Neural cell (in vitro differentiated cells): Measurements from ENCODE around the gene ANKS1B. TPM values are rescaled to one million over a fixed set of nuclear protein-coding genes. Genes with fewer than 3 reads are reported as not detected.

Source experiments
- H2AFZ ChIP-seq: fragments of 200-600, 300-800 bp; sonication (generic), shearing (Covaris generic); 2 replicates; pipeline ENCODE4 v1.6.0; 2014; ENCODE audit warnings: low read depth, mild to moderate bottlenecking, antibody characterized with exemption, low read length, moderate library complexity
- H3F3A ChIP-seq: fragments of 200-600 bp; shearing (Covaris generic); 2 replicates; pipeline ENCODE4 v1.6.1; 2016; ENCODE audit warnings: mild to moderate bottlenecking, moderate library complexity, mixed read lengths, antibody characterized with exemption, low read length; ENCODE audit not compliant: insufficient read depth, poor library complexity, severe bottlenecking
- H3K27ac ChIP-seq: fragments of 200-600, 300-800 bp; sonication (generic), shearing (Covaris generic); 2 replicates; pipeline ENCODE4 v1.5.1; 2014; ENCODE audit warnings: mild to moderate bottlenecking, low read length, moderate library complexity
- H3K27me3 ChIP-seq: fragments of 300-800, 200-600 bp; sonication (generic), shearing (Covaris generic); 2 replicates; pipeline ENCODE4 v1.6.0; 2014; ENCODE audit warnings: mild to moderate bottlenecking, low read depth, low read length, moderate library complexity; ENCODE audit not compliant: insufficient read depth
- H3K36me3 ChIP-seq: fragments of 300-800, 200-600 bp; sonication (generic), shearing (Covaris generic); 2 replicates; pipeline ENCODE4 v1.5.1; 2014; ENCODE audit warnings: mild to moderate bottlenecking, antibody characterized with exemption, low read length, moderate library complexity; ENCODE audit not compliant: insufficient read depth
- H3K4me2 ChIP-seq: fragments of 300-800, 200-600 bp; sonication (generic), shearing (Covaris generic); 2 replicates; pipeline ENCODE4 v1.6.0; 2014; ENCODE audit warnings: mild to moderate bottlenecking, low read length
- H3K4me3 ChIP-seq: fragments of 300-800, 200-600 bp; sonication (generic), shearing (Covaris generic); 2 replicates; pipeline ENCODE4 v1.5.1; 2014; ENCODE audit warnings: mild to moderate bottlenecking, low read length, moderate library complexity
- H3K79me2 ChIP-seq: fragments of 200-600 bp; shearing (Covaris generic); replicated peaks from 2 replicates; pipeline ENCODE4 v1.6.0; 2014; ENCODE audit warnings: mild to moderate bottlenecking, low read length, moderate library complexity; ENCODE audit not compliant: insufficient read depth
- H3K9ac ChIP-seq: fragments of 300-800, 200-600 bp; sonication (generic), shearing (Covaris generic); 2 replicates; pipeline ENCODE4 v1.6.1; 2016; ENCODE audit warnings: mild to moderate bottlenecking, low read length, mixed read lengths
- H3K9me2 ChIP-seq: fragments of 200-600 bp; shearing (Covaris generic); 2 replicates; pipeline ENCODE4 v1.6.1; 2016; ENCODE audit warnings: mild to moderate bottlenecking, low read length, mixed read lengths; ENCODE audit not compliant: insufficient read depth
- H3K9me3 ChIP-seq: fragments of 200-600, 300-800 bp; sonication (generic), shearing (Covaris generic); 2 replicates; pipeline ENCODE4 v1.6.1; 2016; ENCODE audit warnings: mild to moderate bottlenecking, mixed run types, low read length, moderate library complexity, mixed read lengths
- H4K20me1 ChIP-seq: fragments of 200-600 bp; shearing (Covaris generic); 2 replicates; pipeline ENCODE4 v1.6.1; 2016; ENCODE audit warnings: mild to moderate bottlenecking, mixed run types; ENCODE audit not compliant: insufficient read depth
- CTCF ChIP-seq: fragments of 450-650 bp; IDR thresholded peaks from 2 replicates; pipeline ENCODE4 v1.5.1; 2014; ENCODE audit warnings: antibody characterized with exemption, mild to moderate bottlenecking, moderate library complexity; ENCODE audit not compliant: poor library complexity, severe bottlenecking
- EP300 ChIP-seq: fragments of 450-650 bp; conservative IDR thresholded peaks from 2 replicates; pipeline ENCODE4 v1.6.1; 2014; ENCODE audit warnings: antibody characterized with exemption, mild to moderate bottlenecking, moderate library complexity; ENCODE audit not compliant: poor library complexity, severe bottlenecking
- EZH2 ChIP-seq: fragments of 200-600, 300-800 bp; shearing (Covaris generic), sonication (generic); IDR thresholded peaks from 2 replicates; pipeline ENCODE4 v1.6.1; 2014; ENCODE audit warnings: antibody characterized with exemption, low read length, borderline replicate concordance, mild to moderate bottlenecking; ENCODE audit not compliant: insufficient read depth, poor library complexity, severe bottlenecking
- MXI1 ChIP-seq: fragments of 450-650 bp; conservative IDR thresholded peaks from 2 replicates; pipeline ENCODE4 v1.6.1; 2014; ENCODE audit warnings: antibody characterized with exemption, mild to moderate bottlenecking; ENCODE audit not compliant: poor library complexity, severe bottlenecking
- POLR2AphosphoS5 ChIP-seq: IDR thresholded peaks from 2 replicates; pipeline ENCODE4 v1.6.1; 2012
- RAD21 ChIP-seq: fragments of 450-650 bp; conservative IDR thresholded peaks from 2 replicates; pipeline ENCODE4 v1.6.1; 2014; ENCODE audit warnings: antibody characterized with exemption, mild to moderate bottlenecking, moderate library complexity
- SMC3 ChIP-seq: fragments of 450-650 bp; conservative IDR thresholded peaks from 2 replicates; pipeline ENCODE4 v1.6.1; 2014; ENCODE audit warnings: antibody characterized with exemption, mild to moderate bottlenecking, moderate library complexity; ENCODE audit not compliant: poor library complexity
- TAF1 ChIP-seq: IDR thresholded peaks from 2 replicates; pipeline ENCODE4 v1.6.1; 2012; ENCODE audit warnings: low read depth
- polyA plus RNA-seq: library from polyadenylated mRNA; depleted of rRNA; stranded (reverse); fragments of >200 nt; gene quantifications from 2 replicates; pipeline ENCODE4 v1.2.3, GENCODE V29; 2014
- TF ChIP-seq, protein P1 (sequence below): IDR thresholded peaks from 2 replicates; pipeline ENCODE4 v1.6.1; 2012; ENCODE audit warnings: borderline replicate concordance

The ANKS1B gene
- polyA plus RNA-seq, 1 donor from 2014 or later, result 65.6 TPM

- H3K27ac ChIP-seq, result no peak overlapping the region
- H3F3A ChIP-seq, result no peaks in the 10 kb centered on the region
- H3K4me2 ChIP-seq, result no peak overlapping the region
- H3K9me2 ChIP-seq, result no peaks in the 10 kb centered on the region
- no peaks in the 10 kb centered on the region for H3K79me2 ChIP-seq
- H3K4me3 ChIP-seq, result no peak overlapping the region
- no peaks in the 10 kb centered on the region for H3K9me3 ChIP-seq
- H3K9ac ChIP-seq, result no peak overlapping the region
- H2AFZ ChIP-seq, result no peak overlapping the region
- H4K20me1 ChIP-seq, result no peaks in the 10 kb centered on the region
- TF ChIP-seq MXI1 (no peak), RAD21 (no peak), EZH2 (no peak), SMC3 (no peak), CTCF (no peak), EP300 (no peak), POLR2AphosphoS5 (no peak), TAF1 (no peak)
- TF ChIP-seq, protein P1, sequence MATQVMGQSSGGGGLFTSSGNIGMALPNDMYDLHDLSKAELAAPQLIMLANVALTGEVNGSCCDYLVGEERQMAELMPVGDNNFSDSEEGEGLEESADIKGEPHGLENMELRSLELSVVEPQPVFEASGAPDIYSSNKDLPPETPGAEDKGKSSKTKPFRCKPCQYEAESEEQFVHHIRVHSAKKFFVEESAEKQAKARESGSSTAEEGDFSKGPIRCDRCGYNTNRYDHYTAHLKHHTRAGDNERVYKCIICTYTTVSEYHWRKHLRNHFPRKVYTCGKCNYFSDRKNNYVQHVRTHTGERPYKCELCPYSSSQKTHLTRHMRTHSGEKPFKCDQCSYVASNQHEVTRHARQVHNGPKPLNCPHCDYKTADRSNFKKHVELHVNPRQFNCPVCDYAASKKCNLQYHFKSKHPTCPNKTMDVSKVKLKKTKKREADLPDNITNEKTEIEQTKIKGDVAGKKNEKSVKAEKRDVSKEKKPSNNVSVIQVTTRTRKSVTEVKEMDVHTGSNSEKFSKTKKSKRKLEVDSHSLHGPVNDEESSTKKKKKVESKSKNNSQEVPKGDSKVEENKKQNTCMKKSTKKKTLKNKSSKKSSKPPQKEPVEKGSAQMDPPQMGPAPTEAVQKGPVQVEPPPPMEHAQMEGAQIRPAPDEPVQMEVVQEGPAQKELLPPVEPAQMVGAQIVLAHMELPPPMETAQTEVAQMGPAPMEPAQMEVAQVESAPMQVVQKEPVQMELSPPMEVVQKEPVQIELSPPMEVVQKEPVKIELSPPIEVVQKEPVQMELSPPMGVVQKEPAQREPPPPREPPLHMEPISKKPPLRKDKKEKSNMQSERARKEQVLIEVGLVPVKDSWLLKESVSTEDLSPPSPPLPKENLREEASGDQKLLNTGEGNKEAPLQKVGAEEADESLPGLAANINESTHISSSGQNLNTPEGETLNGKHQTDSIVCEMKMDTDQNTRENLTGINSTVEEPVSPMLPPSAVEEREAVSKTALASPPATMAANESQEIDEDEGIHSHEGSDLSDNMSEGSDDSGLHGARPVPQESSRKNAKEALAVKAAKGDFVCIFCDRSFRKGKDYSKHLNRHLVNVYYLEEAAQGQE, result no peak
- H3K36me3 ChIP-seq, result no peaks in the 10 kb centered on the region
- no peaks in the 10 kb centered on the region for H3K27me3 ChIP-seq
These were observed 1257.5 kb downstream of the ANKS1B start for GRCh38 chr12:98727196-98727595.

DNA sequence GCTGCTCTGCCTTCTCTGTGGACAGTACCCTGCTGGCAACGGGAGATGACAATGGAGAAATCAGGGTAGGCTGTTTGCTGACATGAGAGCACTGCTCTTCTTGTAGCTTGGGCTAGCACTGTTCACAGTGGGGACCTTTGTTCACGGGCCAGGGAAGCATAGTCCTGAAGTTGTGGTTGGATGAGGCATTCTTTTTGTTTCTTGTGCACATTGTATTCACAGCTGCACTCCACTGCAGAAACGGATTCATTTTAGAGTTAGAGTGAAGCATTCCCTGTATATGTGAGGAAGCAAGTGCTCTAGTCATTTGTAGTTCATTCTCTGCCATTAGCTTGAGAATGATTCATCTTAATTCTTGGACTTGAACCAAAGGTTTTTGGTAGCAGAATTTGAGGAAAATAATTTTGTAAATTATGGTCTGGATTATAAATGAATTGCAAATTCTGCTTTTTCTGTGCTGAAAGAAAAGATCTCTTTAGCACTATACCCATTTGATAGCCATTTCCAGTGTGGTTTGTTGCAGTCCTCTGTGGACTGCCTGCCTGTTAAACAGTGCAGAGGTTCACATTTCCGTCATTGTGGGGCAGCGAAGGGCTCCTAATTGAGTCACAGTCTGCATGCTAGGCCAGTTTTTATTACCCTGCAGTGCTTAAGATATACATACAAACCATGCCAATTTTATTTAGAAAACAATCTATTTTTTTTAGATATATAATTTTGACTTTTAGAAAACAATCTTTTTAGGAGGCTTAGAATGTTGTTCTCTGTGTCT, 1259.1 kb downstream of the ANKS1B start:
- H3K9me2 ChIP-seq, result no peaks in the 10 kb centered on the region
- no peak for TF ChIP-seq POLR2AphosphoS5
- TF ChIP-seq EZH2, result no peak
- peak; percentile 76 for TF ChIP-seq SMC3
- TF ChIP-seq EP300, result no peak
- TF ChIP-seq MXI1, result no peak
- no peak for TF ChIP-seq TAF1
- TF ChIP-seq, protein P1, result no peak
- TF ChIP-seq CTCF, result peak; percentile 72
- peak; percentile 75 for TF ChIP-seq RAD21
- no peak overlapping the region for H3K4me2 ChIP-seq
- no peaks in the 10 kb centered on the region for H3K27me3 ChIP-seq
- no peaks in the 10 kb centered on the region for H4K20me1 ChIP-seq
- H3K79me2 ChIP-seq, result no peaks in the 10 kb centered on the region
- H3F3A ChIP-seq, result no peaks in the 10 kb centered on the region
- no peak overlapping the region for H3K4me3 ChIP-seq
- H3K36me3 ChIP-seq, result no peaks in the 10 kb centered on the region
- no peak overlapping the region for H3K27ac ChIP-seq
- H2AFZ ChIP-seq, result no peak overlapping the region
- no peaks in the 10 kb centered on the region for H3K9me3 ChIP-seq
- no peak overlapping the region for H3K9ac ChIP-seq
